Peyer's patch (tissue), 4 donors: ENCODE data around the gene ESYT2. TPM values are rescaled to one million over a fixed set of nuclear protein-coding genes. Genes with fewer than 3 reads are reported as not detected.
A peak's percentile ranks its signal among the peaks of the same experiment; 100 is the strongest.

Source experiments
- DNase-seq, 3 donors: peaks; one replicate each; pipeline ENCODE4 v3.0.0-alpha.2; 2017 to 2019
- H3K27ac ChIP-seq, 4 donors: fragments of 200-600 bp; sonication (generic); one replicate each; pipeline ENCODE4 v1.5.1; 2016 to 2019
- H3K27me3 ChIP-seq, 2 donors: fragments of 200-600 bp; sonication (generic); one replicate each; pipeline ENCODE4 v1.5.1; 2019
- H3K36me3 ChIP-seq, 3 donors: fragments of 200-600 bp; sonication (generic); one replicate each; pipeline ENCODE4 v1.5.1; 2016 to 2019
- H3K4me1 ChIP-seq, 4 donors: fragments of 200-600 bp; sonication (generic); one replicate each; pipeline ENCODE4 v1.5.1; 2016 to 2019
- H3K4me3 ChIP-seq, 4 donors: fragments of 200-600 bp; sonication (generic); 1 replicate in 3 of 4; 2 replicates in 1 of 4; pipeline ENCODE4 v1.5.1; 2016 to 2019; ENCODE audit warnings: mild to moderate bottlenecking in 1 of 4
- H3K9me3 ChIP-seq, 4 donors: fragments of 200-600 bp; sonication (generic); one replicate each; pipeline ENCODE4 v1.5.1; 2016 to 2019; ENCODE audit warnings: mild to moderate bottlenecking in 1 of 4
- POLR2A ChIP-seq, 2 donors: fragments of 450-650 bp; IDR thresholded peaks; one replicate each; pipeline ENCODE4 v1.5.1; 2017; ENCODE audit warnings: antibody characterized with exemption in 2 of 2, mild to moderate bottlenecking in 2 of 2, moderate library complexity in 2 of 2
- total RNA-seq, 4 donors: library from RNA; depleted of rRNA; stranded (reverse); fragments of >200 nt; gene quantifications; one replicate each; pipeline ENCODE4 v1.1.0, GENCODE V29; 2016
- TF ChIP-seq, protein P1 (sequence below), 6 experiments: fragments of 450-650 bp in 4 of 6; fragments of 200-600 bp in 2 of 6; sonication (generic) in 1 of 6; IDR thresholded peaks; one replicate each; pipeline ENCODE4 v1.5.1; 2017 to 2019; ENCODE audit warnings: antibody characterized with exemption in 6 of 6, mild to moderate bottlenecking in 3 of 6, moderate library complexity in 1 of 6

The ESYT2 gene
- total RNA-seq, 4 donors from 2014 or later: 53.6 to 137 (median 71.0) TPM

GRCh38 chr7:158781974-158782664 lies 47.2 kb downstream of the ESYT2 start:
- TF ChIP-seq, protein P1, sequence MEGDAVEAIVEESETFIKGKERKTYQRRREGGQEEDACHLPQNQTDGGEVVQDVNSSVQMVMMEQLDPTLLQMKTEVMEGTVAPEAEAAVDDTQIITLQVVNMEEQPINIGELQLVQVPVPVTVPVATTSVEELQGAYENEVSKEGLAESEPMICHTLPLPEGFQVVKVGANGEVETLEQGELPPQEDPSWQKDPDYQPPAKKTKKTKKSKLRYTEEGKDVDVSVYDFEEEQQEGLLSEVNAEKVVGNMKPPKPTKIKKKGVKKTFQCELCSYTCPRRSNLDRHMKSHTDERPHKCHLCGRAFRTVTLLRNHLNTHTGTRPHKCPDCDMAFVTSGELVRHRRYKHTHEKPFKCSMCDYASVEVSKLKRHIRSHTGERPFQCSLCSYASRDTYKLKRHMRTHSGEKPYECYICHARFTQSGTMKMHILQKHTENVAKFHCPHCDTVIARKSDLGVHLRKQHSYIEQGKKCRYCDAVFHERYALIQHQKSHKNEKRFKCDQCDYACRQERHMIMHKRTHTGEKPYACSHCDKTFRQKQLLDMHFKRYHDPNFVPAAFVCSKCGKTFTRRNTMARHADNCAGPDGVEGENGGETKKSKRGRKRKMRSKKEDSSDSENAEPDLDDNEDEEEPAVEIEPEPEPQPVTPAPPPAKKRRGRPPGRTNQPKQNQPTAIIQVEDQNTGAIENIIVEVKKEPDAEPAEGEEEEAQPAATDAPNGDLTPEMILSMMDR (IDR thresholded peaks at IDR 0.05): no peak
- no peak for TF ChIP-seq POLR2A (IDR thresholded peaks at IDR 0.05)
- peaks cover 0 to 48% (median 0%) of the 10 kb centered on the region in 3 donors for H3K36me3 ChIP-seq
- H3K27me3 ChIP-seq: no peaks in the 10 kb centered on the region
- H3K4me3 ChIP-seq: no peak overlapping the region
- no peak for DNase-seq
- H3K4me1 ChIP-seq: peaks cover 0 to 22% (median 0%) of the 10 kb centered on the region in 4 donors
- no peak overlapping the region for H3K27ac ChIP-seq
- no peaks in the 10 kb centered on the region for H3K9me3 ChIP-seq

- Histone ChIP-seq H3K9me3 (no peaks in the 10 kb centered on the region), H3K4me1 (peaks cover 0 to 22% (median 0%) of the 10 kb centered on the region in 4 donors), H3K27me3 (no peaks in the 10 kb centered on the region), H3K27ac (no peak overlapping the region), H3K36me3 (peaks cover 0 to 43% (median 0%) of the 10 kb centered on the region in 3 donors), H3K4me3 (no peak overlapping the region)
- TF ChIP-seq, protein P1 (IDR thresholded peaks at IDR 0.05): no peak
- no peak for TF ChIP-seq POLR2A (IDR thresholded peaks at IDR 0.05)
- no peak for DNase-seq
Observed at GRCh38 chr7:158781217-158781973, 47.9 kb downstream of the ESYT2 start.

DNA sequence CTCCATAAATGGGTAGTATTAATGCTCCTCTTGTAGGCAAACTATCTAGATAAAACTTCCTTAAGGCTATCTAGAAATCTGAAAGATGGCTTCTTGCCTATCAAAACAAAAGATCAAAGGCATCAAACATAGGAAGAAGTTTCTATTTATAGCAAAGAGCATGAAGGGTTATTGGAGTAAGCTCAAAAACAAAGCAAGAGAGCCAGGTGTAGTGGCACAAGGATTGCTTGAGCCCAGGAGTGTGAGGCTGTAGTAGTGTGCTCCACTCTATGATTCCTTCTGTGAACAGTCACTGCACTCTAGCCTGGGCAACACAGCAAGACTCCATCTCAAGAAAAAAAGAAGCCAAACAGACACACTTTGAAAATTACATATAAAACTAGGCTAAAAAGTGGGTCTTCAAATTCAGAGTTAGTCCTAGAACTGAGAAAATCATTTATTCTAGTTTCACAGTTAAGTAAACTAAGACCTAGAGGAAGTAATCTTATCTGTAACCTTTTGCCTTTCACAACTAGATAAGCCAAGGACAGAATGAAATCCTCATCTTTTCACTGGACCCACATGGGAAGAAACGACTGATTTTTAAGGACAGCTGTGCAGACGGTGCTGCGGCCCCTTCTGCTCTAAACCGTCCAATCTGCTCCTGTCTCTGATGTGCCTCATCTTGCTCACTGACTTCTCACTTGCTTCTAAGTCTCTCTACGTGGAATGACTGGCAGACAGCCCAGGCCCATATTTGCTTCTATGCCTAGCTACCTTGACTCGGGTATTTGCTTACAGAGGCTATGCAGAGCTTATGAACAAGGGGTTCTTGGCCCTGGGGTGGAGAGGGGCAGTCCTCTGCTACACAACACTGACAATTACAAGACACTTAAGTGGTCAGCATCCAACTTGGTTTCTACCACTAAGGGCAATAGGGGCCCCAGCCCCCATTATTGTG lies 50.0 kb downstream of the ESYT2 start:
- no peak for TF ChIP-seq POLR2A (IDR thresholded peaks at IDR 0.05)
- TF ChIP-seq, protein P1 (IDR thresholded peaks at IDR 0.05): no peak
- Histone ChIP-seq H3K9me3 (no peaks in the 10 kb centered on the region), H3K27ac (peak overlapping the region in 2 of 4 donors; percentile 48 to 61), H3K36me3 (peaks cover 0 to 36% (median 0%) of the 10 kb centered on the region in 3 donors), H3K27me3 (no peaks in the 10 kb centered on the region), H3K4me1 (peaks cover 0 to 22% (median 0%) of the 10 kb centered on the region in 4 donors), H3K4me3 (no peak overlapping the region)
- DNase-seq: no peak

DNA sequence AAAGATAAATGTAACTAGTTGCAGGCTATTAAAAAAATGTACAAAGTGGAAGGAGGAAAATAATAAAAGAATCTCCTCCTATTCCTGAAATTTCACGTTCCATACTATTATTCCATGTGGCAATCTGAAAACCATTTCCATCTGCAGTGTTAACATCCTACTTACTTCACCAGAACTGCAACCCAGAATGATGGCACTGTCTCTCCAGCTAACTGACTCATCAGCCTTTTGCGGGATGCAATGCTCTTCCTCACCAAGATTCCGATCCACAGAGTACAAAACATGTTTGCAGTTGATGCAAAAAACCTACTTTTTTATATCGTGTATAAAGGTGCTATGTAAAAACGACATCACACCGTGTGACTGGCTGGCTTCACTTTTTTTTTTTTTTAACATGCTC lies 50.8 kb downstream of the ESYT2 start:
- peak overlapping the region in 1 of 4 donors; percentile 61 for H3K27ac ChIP-seq
- H3K4me1 ChIP-seq: peaks cover 0 to 22% (median 0%) of the 10 kb centered on the region in 4 donors
- TF ChIP-seq, protein P1 (IDR thresholded peaks at IDR 0.05): no peak
- no peak for TF ChIP-seq POLR2A (IDR thresholded peaks at IDR 0.05)
- no peak for DNase-seq
- H3K36me3 ChIP-seq: peaks cover 0 to 27% (median 0%) of the 10 kb centered on the region in 3 donors
- H3K27me3 ChIP-seq: no peaks in the 10 kb centered on the region
- no peaks in the 10 kb centered on the region for H3K9me3 ChIP-seq
- no peak overlapping the region for H3K4me3 ChIP-seq

DNA sequence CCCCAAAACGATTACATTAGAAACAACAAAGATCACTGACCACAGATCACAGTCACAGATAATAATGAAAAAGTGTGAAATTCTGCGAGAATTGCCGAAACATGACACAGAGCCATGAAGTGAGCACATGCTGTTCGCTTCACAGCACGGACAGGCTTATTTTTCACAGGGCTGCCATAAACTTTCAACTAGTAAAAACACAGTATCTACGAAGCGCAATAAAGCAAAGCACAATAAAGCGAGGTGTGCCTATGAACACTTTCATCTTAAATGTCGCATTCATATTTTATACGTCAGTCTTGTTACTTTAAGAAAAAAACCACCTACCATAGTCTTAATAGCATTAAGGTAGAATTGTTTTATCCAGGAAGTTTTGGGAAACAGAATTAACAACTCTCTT lies 51.5 kb downstream of the ESYT2 start:
- H3K4me1 ChIP-seq: peaks cover 0 to 22% (median 0%) of the 10 kb centered on the region in 4 donors
- no peaks in the 10 kb centered on the region for H3K9me3 ChIP-seq
- no peak for DNase-seq
- no peak overlapping the region for H3K4me3 ChIP-seq
- H3K36me3 ChIP-seq: peaks cover 0 to 24% (median 0%) of the 10 kb centered on the region in 3 donors
- TF ChIP-seq, protein P1 (IDR thresholded peaks at IDR 0.05): no peak
- TF ChIP-seq POLR2A (IDR thresholded peaks at IDR 0.05): no peak
- H3K27ac ChIP-seq: peak overlapping the region in 2 of 4 donors; percentile 12 to 62
- H3K27me3 ChIP-seq: no peaks in the 10 kb centered on the region
